Endometrial microvascular endothelial cells (primary cell): Measurements from ENCODE around the gene LRRC8E. TPM values are rescaled to one million over a fixed set of nuclear protein-coding genes. Genes with fewer than 3 reads are reported as not detected.

Experiments
- in situ Hi-C: cut with HindIII; loops from 2 replicates; pipeline ENCODE4 v1.10.0; 2017; ENCODE audit warnings: low sequenced_read_pairs, low pct_unique_long_range_greater_than_20kb; ENCODE audit errors: inconsistent ontology term
- total RNA-seq: library from RNA; depleted of rRNA; stranded (reverse); fragments of >200 nt; gene quantifications from one replicate; pipeline ENCODE4 v1.2.3, GENCODE V29; 2015; ENCODE audit errors: inconsistent ontology term

LRRC8E gene
- 1.9 TPM for total RNA-seq

GRCh38 chr19:7888145-7888825 lies at the start of gene LRRC8E:
Gene LRRC8E, plus strand, starts transcription at chr19:7888510. Its CDS starts 7,094 bp downstream, at chr19:7895604.
- in situ Hi-C loops = no loop called here

- in situ Hi-C loops = no loop called here
These were observed 48.8 kb upstream of the LRRC8E start for GRCh38 chr19:7839476-7839875.

- in situ Hi-C loops = no loop called here
These were observed 47.7 kb upstream of the LRRC8E start for GRCh38 chr19:7840629-7841028.

- in situ Hi-C loops = no loop called here
These were observed 46.3 kb upstream of the LRRC8E start for GRCh38 chr19:7841751-7842660.

GRCh38 chr19:7842661-7843294 lies 45.5 kb upstream of the LRRC8E start:
- in situ Hi-C loops = no loop called here

GRCh38 chr19:7843521-7843920 lies 44.8 kb upstream of the LRRC8E start:
- in situ Hi-C loops = no loop called here

- in situ Hi-C loops = no loop called here
These were observed 43.9 kb upstream of the LRRC8E start for GRCh38 chr19:7844405-7844804.

GRCh38 chr19:7844951-7845350 lies 43.4 kb upstream of the LRRC8E start:
- in situ Hi-C loops = no loop called here

- in situ Hi-C loops = no loop called here
These were observed 42.7 kb upstream of the LRRC8E start for GRCh38 chr19:7845390-7846154.

- in situ Hi-C loops = no loop called here
These were observed 42.1 kb upstream of the LRRC8E start for GRCh38 chr19:7846155-7846646.

GRCh38 chr19:7847664-7848063 lies 40.6 kb upstream of the LRRC8E start:
- in situ Hi-C loops = no loop called here

- in situ Hi-C loops = no loop called here
These were observed 39.4 kb upstream of the LRRC8E start for GRCh38 chr19:7848779-7849457.

GRCh38 chr19:7849631-7849999 lies 38.7 kb upstream of the LRRC8E start:
- in situ Hi-C loops = no loop called here

- in situ Hi-C loops = no loop called here
These were observed 38.1 kb upstream of the LRRC8E start for GRCh38 chr19:7850000-7850813.

- in situ Hi-C loops = no loop called here
These were observed 37.2 kb upstream of the LRRC8E start for GRCh38 chr19:7850945-7851622.

GRCh38 chr19:7851623-7852500 lies 36.4 kb upstream of the LRRC8E start:
- in situ Hi-C loops = no loop called here
